ENCODE measurements around the gene ARHGAP10.

DNA sequence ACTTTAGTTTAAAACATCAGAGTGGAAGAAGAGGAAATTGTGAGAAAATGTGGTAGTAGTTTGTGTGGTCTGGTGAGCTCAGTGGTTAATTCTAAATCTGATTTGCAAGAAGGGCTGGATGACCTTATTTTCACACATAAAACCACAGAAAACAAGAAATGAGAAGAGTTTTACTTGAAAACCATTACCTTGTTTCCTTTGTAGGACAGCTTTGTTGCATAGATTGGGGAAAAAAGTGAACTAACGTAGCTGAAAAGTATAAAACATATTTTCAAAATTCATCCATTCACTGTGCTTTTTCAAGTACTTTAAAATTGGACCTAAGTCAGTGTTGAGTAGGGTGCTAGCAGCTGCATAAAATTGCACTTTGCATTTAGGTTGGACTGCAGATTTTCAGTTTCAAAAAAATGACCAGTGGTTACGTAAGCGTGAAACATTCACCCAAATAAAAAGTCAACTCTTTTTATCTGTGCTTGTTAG is 211.3 kb downstream of the ARHGAP10 start:
- TF ChIP-seq, protein P1, sequence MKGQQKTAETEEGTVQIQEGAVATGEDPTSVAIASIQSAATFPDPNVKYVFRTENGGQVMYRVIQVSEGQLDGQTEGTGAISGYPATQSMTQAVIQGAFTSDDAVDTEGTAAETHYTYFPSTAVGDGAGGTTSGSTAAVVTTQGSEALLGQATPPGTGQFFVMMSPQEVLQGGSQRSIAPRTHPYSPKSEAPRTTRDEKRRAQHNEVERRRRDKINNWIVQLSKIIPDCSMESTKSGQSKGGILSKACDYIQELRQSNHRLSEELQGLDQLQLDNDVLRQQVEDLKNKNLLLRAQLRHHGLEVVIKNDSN (IDR thresholded peaks at IDR 0.05) = no peak
- TF ChIP-seq, protein P2, sequence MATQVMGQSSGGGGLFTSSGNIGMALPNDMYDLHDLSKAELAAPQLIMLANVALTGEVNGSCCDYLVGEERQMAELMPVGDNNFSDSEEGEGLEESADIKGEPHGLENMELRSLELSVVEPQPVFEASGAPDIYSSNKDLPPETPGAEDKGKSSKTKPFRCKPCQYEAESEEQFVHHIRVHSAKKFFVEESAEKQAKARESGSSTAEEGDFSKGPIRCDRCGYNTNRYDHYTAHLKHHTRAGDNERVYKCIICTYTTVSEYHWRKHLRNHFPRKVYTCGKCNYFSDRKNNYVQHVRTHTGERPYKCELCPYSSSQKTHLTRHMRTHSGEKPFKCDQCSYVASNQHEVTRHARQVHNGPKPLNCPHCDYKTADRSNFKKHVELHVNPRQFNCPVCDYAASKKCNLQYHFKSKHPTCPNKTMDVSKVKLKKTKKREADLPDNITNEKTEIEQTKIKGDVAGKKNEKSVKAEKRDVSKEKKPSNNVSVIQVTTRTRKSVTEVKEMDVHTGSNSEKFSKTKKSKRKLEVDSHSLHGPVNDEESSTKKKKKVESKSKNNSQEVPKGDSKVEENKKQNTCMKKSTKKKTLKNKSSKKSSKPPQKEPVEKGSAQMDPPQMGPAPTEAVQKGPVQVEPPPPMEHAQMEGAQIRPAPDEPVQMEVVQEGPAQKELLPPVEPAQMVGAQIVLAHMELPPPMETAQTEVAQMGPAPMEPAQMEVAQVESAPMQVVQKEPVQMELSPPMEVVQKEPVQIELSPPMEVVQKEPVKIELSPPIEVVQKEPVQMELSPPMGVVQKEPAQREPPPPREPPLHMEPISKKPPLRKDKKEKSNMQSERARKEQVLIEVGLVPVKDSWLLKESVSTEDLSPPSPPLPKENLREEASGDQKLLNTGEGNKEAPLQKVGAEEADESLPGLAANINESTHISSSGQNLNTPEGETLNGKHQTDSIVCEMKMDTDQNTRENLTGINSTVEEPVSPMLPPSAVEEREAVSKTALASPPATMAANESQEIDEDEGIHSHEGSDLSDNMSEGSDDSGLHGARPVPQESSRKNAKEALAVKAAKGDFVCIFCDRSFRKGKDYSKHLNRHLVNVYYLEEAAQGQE (IDR thresholded peaks at IDR 0.05; ENCODE audit: low read depth) = no peak
- no peak for TF ChIP-seq CREB1 (IDR thresholded peaks at IDR 0.05; ENCODE audit: low read depth)
- TF ChIP-seq, protein P3, sequence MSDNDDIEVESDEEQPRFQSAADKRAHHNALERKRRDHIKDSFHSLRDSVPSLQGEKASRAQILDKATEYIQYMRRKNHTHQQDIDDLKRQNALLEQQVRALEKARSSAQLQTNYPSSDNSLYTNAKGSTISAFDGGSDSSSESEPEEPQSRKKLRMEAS (IDR thresholded peaks at IDR 0.05) = no peak
- TF ChIP-seq TCF12 (IDR thresholded peaks at IDR 0.05; ENCODE audit: low read depth) = no peak
- TF ChIP-seq EP300 (IDR thresholded peaks at IDR 0.05; ENCODE audit: borderline replicate concordance) = no peak
- TF ChIP-seq CEBPB (IDR thresholded peaks at IDR 0.05) = no peak
- TF ChIP-seq RAD21 (IDR thresholded peaks at IDR 0.05; ENCODE audit: low read depth) = no peak
- TF ChIP-seq TAF1 (IDR thresholded peaks at IDR 0.05; ENCODE audit: low read depth) = no peak
- no peak for TF ChIP-seq YY1 (IDR thresholded peaks at IDR 0.05; ENCODE audit: low read depth)
